Measurements from ENCODE around the gene RNF157. TPM values are rescaled to one million over a fixed set of nuclear protein-coding genes. Genes with fewer than 3 reads are reported as not detected.

Gene RNF157
- 0.98 and 7.3 TPM in 2 replicates for total RNA-seq

GRCh38 chr17:76240461-76241203, at the start of gene RNF157:
TSS of gene RNF157 (minus strand) at chr17:76240493. CDS start at chr17:76240240, 253 bp downstream.

GRCh38 chr17:76264755-76265623, 24.7 kb upstream of the RNF157 start, which contains the start of gene UBALD2:
TSS of gene UBALD2 (plus strand) at chr17:76265348. CDS start at chr17:76265506, 158 bp downstream.

GRCh38 chr17:76141212-76142038, 98.9 kb downstream of the RNF157 start, which contains the start of gene FOXJ1:
TSS of gene FOXJ1 (minus strand) at chr17:76141245. CDS start at chr17:76140395, 850 bp downstream.

GRCh38 chr17:76103274-76104139, 136.8 kb downstream of the RNF157 start, which contains the start of gene EXOC7:
TSS of gene EXOC7 (minus strand) at chr17:76103787. CDS start at chr17:76103692, 95 bp downstream.

Small RNA genes within 50 kb of the gene (small RNA-seq; reads per million reads assigned to genes)
- gene ATP5MGP6 (not detected), gene MIR6868 (not detected)

Other genes with a start within 250 kb of the RNF157 start
- gene CDK3, start 239.6 kb downstream of the RNF157 start, total RNA-seq, result 0.37 and 0.98 TPM in 2 replicates
- not detected in 2 replicates for gene EVPL, start 213.2 kb downstream of the RNF157 start, total RNA-seq
- 23.1 and 28.5 TPM in 2 replicates for gene SRP68, start 168.0 kb downstream of the RNF157 start, total RNA-seq
- gene GALR2, start 165.7 kb downstream of the RNF157 start, total RNA-seq, result 0.37 TPM in 1 of 2 replicates, not detected in the other
- gene ZACN, start 161.3 kb downstream of the RNF157 start, total RNA-seq, result not detected in 2 replicates
- 62.5 and 70.6 TPM in 2 replicates for gene EXOC7, start 136.7 kb downstream of the RNF157 start, total RNA-seq
- under 0.01 TPM in 1 of 2 replicates, not detected in the other for gene FOXJ1, start 99.2 kb downstream of the RNF157 start, total RNA-seq
- 6.6 and 7.2 TPM in 2 replicates for gene UBALD2, start 24.9 kb upstream of the RNF157 start, total RNA-seq
- gene QRICH2, start 67.8 kb upstream of the RNF157 start, total RNA-seq, result 1.1 and 2.2 TPM in 2 replicates
- 30.9 and 42.6 TPM in 2 replicates for gene PRPSAP1, start 113.4 kb upstream of the RNF157 start, total RNA-seq
- gene SPHK1, start 144.1 kb upstream of the RNF157 start, total RNA-seq, result 32.0 and 58.6 TPM in 2 replicates
- 15.1 and 27.4 TPM in 2 replicates for gene UBE2O, start 212.7 kb upstream of the RNF157 start, total RNA-seq
- gene AANAT, start 227.1 kb upstream of the RNF157 start, total RNA-seq, result under 0.01 TPM in 1 of 2 replicates, not detected in the other

Data from subcutaneous preadipocyte (primary cell).